Measurements from ENCODE around the gene NUDT4B. TPM values are rescaled to one million over a fixed set of nuclear protein-coding genes. Genes with fewer than 3 reads are reported as not detected.
"Not testable (repeated sequence)": the region's sequence is repeated elsewhere in the genome, so short reads cannot be mapped to it uniquely, and the experiment has no call there.

Gene NUDT4B
- total RNA-seq, 3 donors from 2014 or later: 0.96 to 1.5 TPM; not detected in 1

DNA sequence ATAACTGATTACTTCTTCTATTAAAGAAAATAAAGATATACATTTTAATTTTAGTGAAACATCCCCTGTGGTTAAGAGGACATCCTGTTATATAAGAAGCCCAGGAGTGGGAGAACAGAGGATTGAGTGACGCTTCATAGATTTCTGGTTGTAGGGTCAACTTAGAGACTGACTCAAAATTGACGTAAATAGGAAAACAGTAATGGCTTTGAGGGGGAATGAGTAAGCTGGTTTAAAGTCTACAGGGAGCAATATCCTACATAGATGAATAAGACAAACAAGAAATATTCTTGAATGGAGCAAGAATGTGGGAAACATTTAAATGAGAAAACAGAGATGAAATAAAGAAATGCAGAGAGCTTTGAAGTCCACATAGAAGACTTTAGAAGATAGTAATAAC, 20.7 kb upstream of the NUDT4B start:
- H3K9me3 Mint-ChIP-seq; H3K27me3 Mint-ChIP-seq (ENCODE audit: low read depth); H3K4me3 Mint-ChIP-seq; H3K36me3 Mint-ChIP-seq (ENCODE audit: insufficient read depth); H3K4me1 Mint-ChIP-seq (ENCODE audit: low read depth); ATAC-seq; DNase-seq: not testable (repeated sequence)

DNA sequence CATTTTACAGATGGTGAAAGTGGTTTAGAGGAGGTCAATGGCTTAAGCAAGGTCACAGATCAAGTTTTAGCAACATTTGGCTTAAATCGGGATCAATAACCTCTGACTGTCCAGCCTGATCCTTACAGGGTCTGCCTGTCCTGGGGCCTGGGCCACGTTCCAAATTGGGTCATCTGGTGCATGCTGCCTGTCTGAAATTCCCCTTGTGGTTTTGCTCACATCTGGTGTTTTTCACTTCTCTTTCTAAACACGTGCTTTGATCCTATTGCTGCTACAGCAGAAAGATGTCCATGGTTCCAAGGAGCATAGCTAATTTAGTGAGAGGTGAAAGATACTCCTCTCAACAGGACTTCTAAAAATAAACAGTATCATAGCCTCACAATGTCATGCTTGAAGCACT, 19.4 kb upstream of the NUDT4B start:
- not testable (repeated sequence) for H3K4me3 Mint-ChIP-seq; ATAC-seq; H3K36me3 Mint-ChIP-seq (ENCODE audit: insufficient read depth); DNase-seq; H3K27me3 Mint-ChIP-seq (ENCODE audit: low read depth); H3K9me3 Mint-ChIP-seq; H3K4me1 Mint-ChIP-seq (ENCODE audit: low read depth)

DNA sequence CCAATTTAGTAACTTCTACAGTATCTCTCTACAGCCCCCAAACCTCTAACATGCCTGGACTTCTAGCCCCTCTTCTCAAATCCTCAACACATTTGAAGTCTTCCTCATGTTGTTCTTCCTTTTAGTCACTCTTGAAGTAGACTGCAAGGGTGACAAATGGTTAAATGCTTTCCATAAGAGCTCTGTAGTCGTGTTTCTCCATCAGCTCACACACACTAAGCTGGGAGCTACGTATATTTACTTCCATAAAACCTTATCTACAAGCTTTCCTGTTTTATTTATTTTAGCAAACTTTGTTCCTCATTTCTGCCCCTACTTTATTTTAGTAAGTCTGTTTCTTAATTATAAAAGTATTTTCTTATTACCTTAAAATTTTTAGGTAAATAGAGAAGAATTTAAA, 19.0 kb upstream of the NUDT4B start:
- H3K9me3 Mint-ChIP-seq: not testable (repeated sequence)

DNA sequence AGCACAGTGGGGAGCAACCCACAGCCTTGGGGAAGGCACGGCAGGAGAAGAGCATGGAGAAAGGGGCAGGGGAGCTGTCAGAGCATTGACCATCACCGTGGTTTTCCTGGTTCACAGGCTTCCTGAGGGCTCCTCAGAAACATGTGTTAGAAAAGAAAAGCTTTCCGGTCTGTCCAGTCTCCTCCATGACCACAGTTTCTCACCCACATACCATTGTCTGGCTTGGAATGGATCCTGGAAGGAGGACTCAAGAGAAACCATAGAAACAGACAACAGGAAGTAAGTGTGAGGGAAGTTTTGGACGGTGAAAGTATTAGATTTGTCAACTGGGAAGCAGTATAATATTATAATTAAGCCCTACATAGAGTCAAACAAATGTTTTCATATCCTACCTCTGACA, 16.3 kb upstream of the NUDT4B start:
- not testable (repeated sequence) for H3K9me3 Mint-ChIP-seq; ATAC-seq; H3K27me3 Mint-ChIP-seq (ENCODE audit: low read depth); H3K36me3 Mint-ChIP-seq (ENCODE audit: insufficient read depth); H3K4me3 Mint-ChIP-seq; DNase-seq; H3K4me1 Mint-ChIP-seq (ENCODE audit: low read depth)

More for the DNA sequence above, 19.0 kb upstream of the NUDT4B start:
- not testable (repeated sequence) for H3K4me1 Mint-ChIP-seq (ENCODE audit: low read depth); H3K4me3 Mint-ChIP-seq; H3K27me3 Mint-ChIP-seq (ENCODE audit: low read depth); DNase-seq; H3K36me3 Mint-ChIP-seq (ENCODE audit: insufficient read depth); ATAC-seq

DNA sequence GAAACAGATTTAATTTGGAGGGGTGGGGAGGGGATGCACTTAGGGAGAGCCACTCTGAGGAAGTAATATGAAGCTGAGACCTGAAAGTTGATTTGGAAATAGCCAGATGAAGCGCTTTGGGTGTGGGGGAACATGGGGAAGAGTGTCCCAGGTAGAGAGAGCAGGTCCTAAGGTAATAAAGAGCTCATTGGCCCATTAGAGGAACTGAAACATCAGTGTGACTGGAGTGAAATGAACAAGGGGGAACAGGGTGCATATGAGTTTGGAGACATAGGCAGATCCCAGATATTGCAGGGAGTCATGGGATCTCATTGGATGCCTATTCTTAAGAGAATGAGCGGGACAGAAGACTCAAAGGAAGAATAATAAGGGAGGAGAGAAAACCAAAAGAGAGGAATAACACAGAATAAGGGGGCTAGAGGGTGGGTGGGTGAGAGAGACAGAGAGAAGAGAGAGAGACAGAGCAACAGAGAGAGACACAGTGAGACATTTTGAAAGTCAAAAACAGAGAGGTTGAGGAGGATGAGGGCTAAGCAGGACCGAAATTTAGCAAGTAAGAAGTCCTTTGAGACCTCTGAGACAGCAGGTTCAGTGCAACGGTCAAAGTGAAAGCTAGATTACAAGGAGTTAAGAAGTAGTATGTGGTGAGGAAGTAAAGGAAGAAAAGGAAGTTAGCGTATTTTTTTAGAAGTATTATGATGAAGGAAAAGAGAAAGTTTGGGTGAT, 14.8 kb upstream of the NUDT4B start:
- not testable (repeated sequence) for H3K4me3 Mint-ChIP-seq; H3K9me3 Mint-ChIP-seq; H3K4me1 Mint-ChIP-seq (ENCODE audit: low read depth); H3K36me3 Mint-ChIP-seq (ENCODE audit: insufficient read depth); H3K27me3 Mint-ChIP-seq (ENCODE audit: low read depth); DNase-seq
- ATAC-seq: peak; percentile 66 to 79

DNA sequence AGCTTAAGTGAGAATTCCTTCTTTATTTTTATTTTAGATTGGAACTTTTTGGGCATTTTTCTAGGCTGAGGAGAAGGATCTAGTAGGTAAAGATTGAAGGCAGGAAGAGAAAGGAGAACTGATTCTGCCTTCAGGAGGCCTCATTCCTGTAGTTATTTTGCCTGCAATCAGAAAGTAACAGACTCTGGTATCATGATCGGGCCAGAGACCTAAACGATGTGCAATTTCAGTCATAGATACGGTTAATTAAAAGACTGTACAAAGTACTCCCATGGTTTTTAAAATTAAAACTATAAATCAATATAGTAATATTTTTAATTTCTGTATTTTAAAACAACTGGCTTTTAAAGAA, 14.3 kb upstream of the NUDT4B start:
- not testable (repeated sequence) for DNase-seq; H3K4me1 Mint-ChIP-seq (ENCODE audit: low read depth); H3K9me3 Mint-ChIP-seq; H3K27me3 Mint-ChIP-seq (ENCODE audit: low read depth); H3K4me3 Mint-ChIP-seq; H3K36me3 Mint-ChIP-seq (ENCODE audit: insufficient read depth)
- peak; percentile 14 to 37 for ATAC-seq

DNA sequence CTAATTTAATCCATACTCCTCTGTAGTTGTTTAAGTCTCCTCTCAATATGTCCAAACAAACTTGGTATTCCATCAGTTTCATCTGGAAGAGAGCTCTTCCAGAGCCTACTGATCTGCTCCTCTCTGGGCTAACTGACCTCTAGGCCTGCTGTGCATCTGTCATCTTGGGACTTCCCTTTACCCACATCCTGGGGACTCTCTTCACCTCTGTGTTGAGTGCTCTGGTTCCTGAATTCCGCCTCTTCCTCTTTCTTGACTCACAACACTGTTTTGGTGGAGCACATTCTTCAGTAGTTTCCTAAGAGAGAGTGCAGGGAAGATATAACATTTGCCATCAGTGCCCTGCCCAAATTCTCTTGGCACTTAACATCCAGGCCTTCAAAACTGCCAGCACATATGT, 13.0 kb upstream of the NUDT4B start:
- ATAC-seq: peak in 1 of 2 donors; percentile 48
- H3K36me3 Mint-ChIP-seq (ENCODE audit: insufficient read depth); H3K9me3 Mint-ChIP-seq; DNase-seq; H3K4me1 Mint-ChIP-seq (ENCODE audit: low read depth); H3K27me3 Mint-ChIP-seq (ENCODE audit: low read depth); H3K4me3 Mint-ChIP-seq: not testable (repeated sequence)

DNA sequence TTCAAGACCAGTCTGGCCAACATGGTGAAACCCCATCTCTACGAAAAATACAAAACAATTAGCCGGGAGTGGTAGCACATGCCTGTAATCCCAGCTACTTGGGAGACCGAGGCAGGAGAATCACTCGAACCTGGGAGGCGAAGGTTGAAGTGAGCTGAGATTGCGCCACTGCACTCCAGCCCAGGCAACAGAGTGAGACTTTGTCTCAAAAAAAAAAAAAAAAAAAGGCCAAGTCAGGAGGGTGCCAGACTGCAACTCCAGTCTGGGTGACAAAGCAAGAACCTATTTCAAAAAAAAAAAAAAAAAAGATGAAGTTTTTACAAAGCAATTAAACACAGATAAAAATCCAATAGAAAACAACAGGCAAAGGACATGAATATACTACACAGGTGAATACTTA, 9.9 kb upstream of the NUDT4B start:
- ATAC-seq; DNase-seq; H3K36me3 Mint-ChIP-seq (ENCODE audit: insufficient read depth); H3K9me3 Mint-ChIP-seq; H3K4me3 Mint-ChIP-seq; H3K4me1 Mint-ChIP-seq (ENCODE audit: low read depth); H3K27me3 Mint-ChIP-seq (ENCODE audit: low read depth): not testable (repeated sequence)

DNA sequence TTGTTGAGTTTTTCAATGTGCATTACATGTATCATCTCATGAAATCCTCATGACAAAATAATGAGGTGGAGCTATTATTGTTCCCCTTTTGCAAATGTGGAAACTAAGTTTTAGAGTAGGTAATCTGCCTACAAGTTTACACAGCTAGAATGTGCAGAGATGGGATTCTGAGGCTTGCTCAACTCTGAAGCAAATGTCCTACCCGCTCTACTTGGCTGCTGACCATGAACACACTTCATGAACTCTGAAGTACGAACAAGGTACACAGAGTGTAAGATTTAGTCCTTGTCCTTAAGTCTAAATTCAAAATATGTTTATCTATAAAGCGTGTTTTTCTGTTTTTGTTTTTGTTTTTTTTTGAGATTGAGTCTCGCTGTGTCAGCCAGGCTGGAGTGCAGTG, 5.4 kb upstream of the NUDT4B start:
- not testable (repeated sequence) for ATAC-seq; H3K4me1 Mint-ChIP-seq (ENCODE audit: low read depth); H3K36me3 Mint-ChIP-seq (ENCODE audit: insufficient read depth); H3K27me3 Mint-ChIP-seq (ENCODE audit: low read depth); H3K9me3 Mint-ChIP-seq; DNase-seq; H3K4me3 Mint-ChIP-seq

DNA sequence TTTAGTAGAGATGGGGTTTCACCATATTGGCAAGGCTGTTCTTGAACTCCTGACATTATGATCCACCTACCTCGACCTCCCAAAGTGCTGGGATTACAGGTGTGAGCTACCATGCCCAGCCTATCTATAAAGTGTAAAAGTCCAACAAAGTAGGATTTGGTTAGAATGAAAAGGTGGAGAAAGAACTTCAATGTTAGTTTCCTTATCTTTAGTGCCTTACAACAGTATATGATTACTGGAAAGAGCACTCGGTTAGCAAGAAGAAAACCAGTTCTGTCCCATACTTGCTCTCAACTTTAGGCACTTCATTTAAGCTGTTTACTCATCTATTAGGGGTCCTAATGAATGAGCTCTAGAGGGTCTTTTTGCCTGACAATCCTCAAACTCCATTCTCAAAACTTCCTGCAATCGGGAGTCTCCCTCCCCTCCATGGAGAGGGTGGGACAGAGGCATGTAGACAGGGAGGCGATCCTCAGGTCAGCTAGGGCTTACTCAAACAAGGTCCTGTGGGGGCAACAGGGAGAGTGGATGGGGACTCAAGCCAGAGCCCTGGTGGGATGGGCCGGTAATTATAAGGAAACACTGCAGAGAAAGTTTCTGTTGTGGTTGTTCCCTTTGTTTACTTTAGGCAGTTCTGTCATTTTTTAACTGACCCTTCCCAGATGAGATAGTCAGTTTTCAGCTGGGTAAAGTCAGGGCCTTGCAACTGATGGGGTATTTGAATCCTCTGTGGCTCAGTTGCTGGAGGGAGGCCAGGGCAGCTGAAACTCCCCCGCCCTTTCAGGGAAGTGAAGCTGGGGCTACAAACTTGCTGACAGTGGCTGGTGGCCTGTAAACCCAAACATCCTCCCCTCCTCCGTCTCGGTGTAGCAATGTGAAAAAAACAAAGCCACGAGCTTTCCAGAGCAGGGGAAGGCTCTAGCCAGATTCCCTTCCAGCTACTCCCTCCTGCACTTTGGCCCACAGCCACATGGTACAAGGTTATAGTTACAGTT, 4.6 kb upstream of the NUDT4B start:
- not testable (repeated sequence) for H3K9me3 Mint-ChIP-seq; H3K4me3 Mint-ChIP-seq; H3K36me3 Mint-ChIP-seq (ENCODE audit: insufficient read depth); ATAC-seq; DNase-seq; H3K4me1 Mint-ChIP-seq (ENCODE audit: low read depth); H3K27me3 Mint-ChIP-seq (ENCODE audit: low read depth)

DNA sequence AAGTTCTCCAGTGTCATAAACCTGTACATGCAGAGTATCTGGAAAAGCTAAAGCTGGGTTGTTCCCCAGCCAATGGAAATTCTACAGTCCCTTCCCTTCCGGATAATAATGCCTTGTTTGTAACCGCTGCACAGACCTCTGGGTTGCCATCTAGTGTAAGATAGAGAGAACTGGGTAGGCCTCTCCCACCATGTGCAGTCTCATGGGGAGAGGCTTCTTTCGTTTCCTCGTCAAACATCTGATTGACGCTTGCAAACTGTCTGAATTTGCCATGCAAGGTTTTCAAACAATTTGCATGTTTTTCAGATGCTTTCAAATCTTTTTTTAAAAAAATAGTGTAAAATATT, 734 bp downstream of the NUDT4B start:
- ATAC-seq: peak; percentile 97

DNA sequence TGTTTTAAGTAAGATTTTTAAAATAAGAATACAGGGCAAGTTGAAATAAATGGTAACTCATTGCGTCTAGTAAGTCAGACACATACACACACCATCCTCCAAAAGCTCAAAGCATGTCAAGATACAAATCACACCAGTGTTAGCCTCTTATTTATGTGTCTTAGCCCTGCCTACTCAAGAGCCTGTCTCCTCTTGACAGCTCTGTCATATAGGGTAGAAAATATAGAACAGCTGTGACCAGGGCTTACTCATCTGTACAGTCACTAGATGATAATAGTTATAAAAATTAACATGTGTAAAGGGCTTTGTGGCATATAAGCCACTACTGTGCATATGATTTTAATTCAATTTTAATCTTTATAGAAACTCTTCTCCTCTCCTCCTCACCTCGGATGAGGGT, 7.7 kb downstream of the NUDT4B start:
- not testable (repeated sequence) for H3K4me1 Mint-ChIP-seq (ENCODE audit: low read depth); H3K4me3 Mint-ChIP-seq; DNase-seq; H3K9me3 Mint-ChIP-seq; H3K36me3 Mint-ChIP-seq (ENCODE audit: insufficient read depth); H3K27me3 Mint-ChIP-seq (ENCODE audit: low read depth)
- ATAC-seq: peak; percentile 37 to 44

More for the DNA sequence above, 734 bp downstream of the NUDT4B start:
- H3K4me1 Mint-ChIP-seq (ENCODE audit: low read depth); DNase-seq; H3K36me3 Mint-ChIP-seq (ENCODE audit: insufficient read depth); H3K27me3 Mint-ChIP-seq (ENCODE audit: low read depth); H3K9me3 Mint-ChIP-seq; H3K4me3 Mint-ChIP-seq: not testable (repeated sequence)

DNA sequence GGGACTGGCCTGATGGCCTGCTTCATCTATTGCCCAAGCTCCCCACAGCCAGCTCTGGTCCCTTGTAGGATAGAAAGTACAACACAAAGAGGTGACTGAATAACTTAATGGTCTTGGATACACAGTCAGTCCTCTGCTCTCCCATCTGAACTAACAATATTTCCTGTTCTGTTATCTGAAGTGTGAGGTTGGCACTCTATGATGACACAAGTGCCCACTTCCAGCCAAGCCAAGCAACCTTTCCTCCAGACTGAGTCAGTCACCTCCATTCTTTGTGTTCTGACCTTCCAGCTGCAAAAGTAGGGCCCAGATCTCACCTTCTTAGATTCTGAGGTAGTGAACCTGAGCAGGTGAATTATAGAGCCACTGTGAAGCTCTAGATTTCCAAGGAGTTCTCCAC, 8.9 kb downstream of the NUDT4B start:
- ATAC-seq; DNase-seq; H3K4me1 Mint-ChIP-seq (ENCODE audit: low read depth); H3K4me3 Mint-ChIP-seq; H3K9me3 Mint-ChIP-seq; H3K36me3 Mint-ChIP-seq (ENCODE audit: insufficient read depth); H3K27me3 Mint-ChIP-seq (ENCODE audit: low read depth): not testable (repeated sequence)

DNA sequence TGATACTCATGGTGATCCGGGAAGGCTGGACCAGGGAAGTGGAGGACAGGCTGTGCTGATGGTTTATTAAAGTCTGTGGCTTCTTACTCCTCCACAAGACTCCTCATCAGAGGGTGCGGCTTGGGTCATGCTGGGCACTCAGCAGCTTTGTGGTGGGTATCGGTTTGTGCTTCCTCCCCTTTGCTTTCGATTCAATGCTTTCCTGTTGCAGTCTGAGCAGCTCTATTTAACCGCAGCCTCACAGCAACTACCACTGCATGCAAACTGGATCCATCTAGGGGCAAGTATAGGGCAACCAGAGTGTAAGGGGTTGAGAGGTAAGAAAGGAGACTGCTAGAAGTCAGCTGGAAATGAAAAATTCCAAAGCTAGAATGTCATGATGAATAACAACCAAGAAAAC, 9.8 kb downstream of the NUDT4B start:
- H3K4me3 Mint-ChIP-seq; DNase-seq; H3K4me1 Mint-ChIP-seq (ENCODE audit: low read depth); H3K9me3 Mint-ChIP-seq; H3K36me3 Mint-ChIP-seq (ENCODE audit: insufficient read depth); H3K27me3 Mint-ChIP-seq (ENCODE audit: low read depth): not testable (repeated sequence)
- ATAC-seq: peak; percentile 91 to 93

DNA sequence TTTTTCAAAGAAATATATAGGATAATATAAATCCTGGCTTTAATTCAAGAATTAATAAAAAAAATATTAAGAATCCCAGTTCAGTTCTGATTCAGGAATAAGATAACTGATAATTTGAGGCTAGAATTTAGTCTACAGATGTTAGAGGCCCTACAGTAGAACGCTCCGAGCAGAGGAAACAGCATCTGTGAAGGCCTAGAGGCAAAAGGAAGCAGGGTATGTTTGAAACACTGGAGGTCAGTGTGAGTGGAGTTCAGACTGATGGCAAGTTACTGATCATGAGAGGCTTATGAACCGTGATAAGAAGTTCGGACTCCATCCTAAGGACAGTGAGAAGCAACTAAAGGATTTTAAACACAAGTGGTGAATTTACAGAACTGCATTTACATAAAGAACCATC, 10.4 kb downstream of the NUDT4B start:
- not testable (repeated sequence) for H3K27me3 Mint-ChIP-seq (ENCODE audit: low read depth); H3K36me3 Mint-ChIP-seq (ENCODE audit: insufficient read depth); H3K4me1 Mint-ChIP-seq (ENCODE audit: low read depth); ATAC-seq; H3K9me3 Mint-ChIP-seq; DNase-seq; H3K4me3 Mint-ChIP-seq

Data from activated T-cell treated with anti-CD3 and anti-CD28 coated beads, Interleukin-2, amount 50 U/mL, for 4 hours (primary cell).